AG04450 (cell line): ENCODE measurements around the gene NPHS2. TPM values are rescaled to one million over a fixed set of nuclear protein-coding genes. Genes with fewer than 3 reads are reported as not detected.

Experiments used
- CTCF ChIA-PET: fragments of 300-600, 350-600 bp; formaldehyde crosslinking; extraction: SDS; loops from one replicate; lab custom pipeline; 2022; ENCODE audit warnings: antibody characterized with exemption, inconsistent platforms; lab: Charles Lee
- POLR2A ChIA-PET: fragments of 350-600 bp; formaldehyde crosslinking; extraction: SDS; loops from one replicate; lab custom pipeline; 2021; ENCODE audit warnings: antibody characterized with exemption, inconsistent platforms; lab: Yijun Ruan, JAX
- DNase-seq: peaks from one replicate; pipeline ENCODE4 v3.0.0-alpha.2; 2011; ENCODE audit warnings: low read depth, low spot score
- H3K27ac ChIP-seq: one replicate; pipeline ENCODE4 v1.5.1; 2012; ENCODE audit warnings: low read depth, low read length, control low read depth
- H3K27me3 ChIP-seq: one replicate; pipeline ENCODE4 v1.6.0; 2012; ENCODE audit warnings: low read length; ENCODE audit not compliant: control insufficient read depth, insufficient read depth
- H3K4me3 ChIP-seq: 2 replicates; pipeline ENCODE4 v1.5.1; 2011; ENCODE audit warnings: mild to moderate bottlenecking, low read depth, low read length, control low read depth
- H3K9me3 ChIP-seq: 2 replicates; pipeline ENCODE4 v1.5.1; 2012; ENCODE audit warnings: low read length; ENCODE audit not compliant: control insufficient read depth, insufficient read depth
- polyA plus RNA-seq: library from polyadenylated mRNA; depleted of rRNA; stranded (reverse); fragments of >200 nt; gene quantifications from 2 replicates; pipeline ENCODE4 v1.2.3, GENCODE V29; 2011; rRNA removed
- small RNA-seq: library from RNA; depleted of rRNA; stranded (forward); fragments of <200 nt; gene quantifications from one replicate; pipeline ENCODE3, GENCODE V24; 2012; ENCODE audit warnings: low read depth; ENCODE audit not compliant: insufficient read length
- TF ChIP-seq, protein P1 (sequence below): IDR thresholded peaks from 2 replicates; pipeline ENCODE4 v1.5.1; 2011; ENCODE audit warnings: low read depth, low read length, control low read depth, inconsistent platforms

Gene NPHS2
- polyA plus RNA-seq, 1 experiment = not detected

DNA sequence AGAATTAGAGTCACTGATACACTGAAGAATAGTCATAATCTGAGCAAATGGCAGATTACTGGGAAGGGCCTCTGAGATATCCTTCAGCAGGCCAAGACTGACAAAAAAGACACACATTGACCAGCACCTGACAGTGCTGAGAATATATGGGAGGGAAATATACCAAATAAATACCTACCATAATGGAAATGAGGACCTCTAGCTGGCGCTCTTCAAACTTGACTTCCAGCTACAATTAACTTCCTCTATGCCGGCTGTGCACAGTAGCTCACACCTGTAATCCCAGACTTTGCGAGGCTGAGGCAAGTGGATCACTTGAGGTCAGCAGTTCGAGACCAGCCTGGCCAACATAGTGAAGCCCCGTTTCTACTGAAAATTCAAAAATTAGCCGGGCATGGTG is 69.5 kb downstream of the NPHS2 start:
- TF ChIP-seq, protein P1, sequence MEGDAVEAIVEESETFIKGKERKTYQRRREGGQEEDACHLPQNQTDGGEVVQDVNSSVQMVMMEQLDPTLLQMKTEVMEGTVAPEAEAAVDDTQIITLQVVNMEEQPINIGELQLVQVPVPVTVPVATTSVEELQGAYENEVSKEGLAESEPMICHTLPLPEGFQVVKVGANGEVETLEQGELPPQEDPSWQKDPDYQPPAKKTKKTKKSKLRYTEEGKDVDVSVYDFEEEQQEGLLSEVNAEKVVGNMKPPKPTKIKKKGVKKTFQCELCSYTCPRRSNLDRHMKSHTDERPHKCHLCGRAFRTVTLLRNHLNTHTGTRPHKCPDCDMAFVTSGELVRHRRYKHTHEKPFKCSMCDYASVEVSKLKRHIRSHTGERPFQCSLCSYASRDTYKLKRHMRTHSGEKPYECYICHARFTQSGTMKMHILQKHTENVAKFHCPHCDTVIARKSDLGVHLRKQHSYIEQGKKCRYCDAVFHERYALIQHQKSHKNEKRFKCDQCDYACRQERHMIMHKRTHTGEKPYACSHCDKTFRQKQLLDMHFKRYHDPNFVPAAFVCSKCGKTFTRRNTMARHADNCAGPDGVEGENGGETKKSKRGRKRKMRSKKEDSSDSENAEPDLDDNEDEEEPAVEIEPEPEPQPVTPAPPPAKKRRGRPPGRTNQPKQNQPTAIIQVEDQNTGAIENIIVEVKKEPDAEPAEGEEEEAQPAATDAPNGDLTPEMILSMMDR = no peak
- DNase-seq = no peak
- ChIA-PET POLR2A (no interaction called here), CTCF (no interaction called here)
- no peak overlapping the region for H3K4me3 ChIP-seq
- peaks cover 2% of the 10 kb centered on the region for H3K27me3 ChIP-seq
- no peaks in the 10 kb centered on the region for H3K9me3 ChIP-seq
- H3K27ac ChIP-seq = no peak overlapping the region

Small RNA genes within 50 kb of the gene (small RNA-seq; reads per million reads assigned to genes)
- gene RNU5F-2P = not detected

Other genes starting within 250 kb of the NPHS2 start
- 0.27 TPM in 1 of 2 replicates, not detected in the other for gene AXDND1, start 210.0 kb downstream of the NPHS2 start, polyA plus RNA-seq
- gene TDRD5, start 15.9 kb upstream of the NPHS2 start, polyA plus RNA-seq = not detected in 2 replicates
- gene FAM163A, start 167.3 kb upstream of the NPHS2 start, polyA plus RNA-seq = not detected in 2 replicates